WTC11 (cell line): ENCODE measurements around the gene PES1.
"Not testable (repeated sequence)": the region's sequence is repeated elsewhere in the genome, so short reads cannot be mapped to it uniquely, and the experiment has no call there.

Source experiments
- ELF4 ChIP-seq: sonication (generic); formaldehyde crosslinking; IDR thresholded peaks from 2 replicates; pipeline ENCODE4 v1.8.1; 2022; ENCODE audit warnings: low read depth, mild to moderate bottlenecking, moderate library complexity, missing genetic modification reagents
- FOXJ3 ChIP-seq: sonication (generic); formaldehyde crosslinking; IDR thresholded peaks from 2 replicates; pipeline ENCODE4 v1.9.0; 2021; ENCODE audit warnings: missing genetic modification reagents, mild to moderate bottlenecking, borderline replicate concordance
- FOXK1 ChIP-seq: sonication (generic); formaldehyde crosslinking; IDR thresholded peaks from 2 replicates; pipeline ENCODE4 v1.8.0; 2022; ENCODE audit warnings: mild to moderate bottlenecking, moderate library complexity, missing genetic modification reagents
- IRF2 ChIP-seq: sonication (generic); formaldehyde crosslinking; IDR thresholded peaks from 2 replicates; pipeline ENCODE4 v1.8.0; 2022; ENCODE audit warnings: low read depth, missing genetic modification reagents, borderline replicate concordance
- TF ChIP-seq, protein P1 (sequence below): fragments of 200-600 bp; IDR thresholded peaks from 2 replicates; pipeline ENCODE4 v1.8.0; 2022; ENCODE audit warnings: antibody characterized with exemption

DNA sequence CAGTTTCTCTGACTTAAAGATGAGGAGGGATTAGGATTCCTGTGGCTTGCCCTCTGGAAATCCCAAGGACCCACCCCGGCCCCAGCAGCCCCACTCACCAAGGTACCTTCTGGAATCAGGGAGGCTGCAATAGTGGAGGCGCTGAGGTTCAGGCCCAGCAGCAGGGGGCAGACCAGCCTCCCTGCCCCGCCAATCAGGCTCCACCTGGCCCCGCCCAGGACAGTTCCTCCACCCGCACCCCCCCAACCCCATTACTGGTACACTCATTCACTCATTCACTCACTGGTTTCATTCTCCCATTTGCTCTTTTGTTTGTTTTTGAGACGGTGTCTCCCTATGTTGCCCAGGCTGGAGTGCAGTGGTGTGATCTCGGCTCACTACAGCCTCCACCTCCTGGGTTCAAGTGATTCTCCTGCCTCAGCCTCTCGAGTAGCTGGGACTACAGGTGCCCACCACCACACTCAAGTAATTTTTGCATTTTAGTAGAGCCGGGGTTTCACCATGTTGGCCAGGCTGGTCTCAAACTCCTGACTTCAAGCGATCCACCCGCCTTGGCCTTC is 31.0 kb downstream of the PES1 start:
- not testable (repeated sequence) for TF ChIP-seq FOXK1; ELF4 (CRISPR knock-in tag); IRF2 (CRISPR knock-in tag); FOXJ3 (CRISPR knock-in tag)
- TF ChIP-seq, protein P1, sequence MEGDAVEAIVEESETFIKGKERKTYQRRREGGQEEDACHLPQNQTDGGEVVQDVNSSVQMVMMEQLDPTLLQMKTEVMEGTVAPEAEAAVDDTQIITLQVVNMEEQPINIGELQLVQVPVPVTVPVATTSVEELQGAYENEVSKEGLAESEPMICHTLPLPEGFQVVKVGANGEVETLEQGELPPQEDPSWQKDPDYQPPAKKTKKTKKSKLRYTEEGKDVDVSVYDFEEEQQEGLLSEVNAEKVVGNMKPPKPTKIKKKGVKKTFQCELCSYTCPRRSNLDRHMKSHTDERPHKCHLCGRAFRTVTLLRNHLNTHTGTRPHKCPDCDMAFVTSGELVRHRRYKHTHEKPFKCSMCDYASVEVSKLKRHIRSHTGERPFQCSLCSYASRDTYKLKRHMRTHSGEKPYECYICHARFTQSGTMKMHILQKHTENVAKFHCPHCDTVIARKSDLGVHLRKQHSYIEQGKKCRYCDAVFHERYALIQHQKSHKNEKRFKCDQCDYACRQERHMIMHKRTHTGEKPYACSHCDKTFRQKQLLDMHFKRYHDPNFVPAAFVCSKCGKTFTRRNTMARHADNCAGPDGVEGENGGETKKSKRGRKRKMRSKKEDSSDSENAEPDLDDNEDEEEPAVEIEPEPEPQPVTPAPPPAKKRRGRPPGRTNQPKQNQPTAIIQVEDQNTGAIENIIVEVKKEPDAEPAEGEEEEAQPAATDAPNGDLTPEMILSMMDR = not testable (repeated sequence)
